ENCODE data around the gene FYN.

DNA sequence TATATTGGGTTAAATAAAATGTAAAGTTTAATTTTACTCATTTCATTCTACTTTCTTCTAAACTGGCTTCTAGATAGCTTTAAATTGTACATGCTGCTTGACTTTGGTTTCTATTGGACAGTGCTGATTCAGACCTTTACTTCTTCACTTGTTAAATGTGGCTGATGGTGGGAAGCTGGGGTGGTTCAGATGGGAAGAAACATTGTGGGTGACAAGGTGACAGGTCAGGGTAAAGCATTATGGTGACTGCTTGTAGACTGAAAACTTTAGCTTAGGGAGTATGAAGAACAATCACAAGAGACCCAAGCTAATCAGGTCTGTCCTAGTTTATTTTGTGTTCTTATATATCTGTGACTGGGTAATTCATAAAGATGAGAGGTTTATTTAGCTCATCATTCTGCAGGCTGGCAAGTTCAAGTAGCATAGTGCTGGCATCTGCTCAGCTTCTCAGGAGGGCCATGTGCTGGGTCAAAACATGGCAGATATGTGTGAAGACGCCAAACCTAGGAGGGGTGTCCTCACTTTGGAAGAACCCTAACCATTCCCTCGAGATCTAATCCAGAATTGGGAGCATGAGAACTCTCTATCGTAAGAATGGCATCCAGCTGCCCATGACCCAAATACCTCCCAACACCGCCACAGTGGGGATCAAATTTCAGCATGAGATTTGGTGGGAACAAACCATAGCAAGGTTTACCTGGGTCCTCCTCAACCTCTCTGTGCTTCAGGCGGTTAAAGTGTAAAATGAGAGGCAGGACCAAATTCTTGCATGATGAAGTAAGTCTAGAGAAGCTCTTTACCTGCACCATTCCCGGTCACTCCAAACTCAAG is 102.8 kb downstream of the FYN start:
- no peak for TF ChIP-seq SUZ12 (IDR thresholded peaks at IDR 0.05)
- TF ChIP-seq, protein P1, sequence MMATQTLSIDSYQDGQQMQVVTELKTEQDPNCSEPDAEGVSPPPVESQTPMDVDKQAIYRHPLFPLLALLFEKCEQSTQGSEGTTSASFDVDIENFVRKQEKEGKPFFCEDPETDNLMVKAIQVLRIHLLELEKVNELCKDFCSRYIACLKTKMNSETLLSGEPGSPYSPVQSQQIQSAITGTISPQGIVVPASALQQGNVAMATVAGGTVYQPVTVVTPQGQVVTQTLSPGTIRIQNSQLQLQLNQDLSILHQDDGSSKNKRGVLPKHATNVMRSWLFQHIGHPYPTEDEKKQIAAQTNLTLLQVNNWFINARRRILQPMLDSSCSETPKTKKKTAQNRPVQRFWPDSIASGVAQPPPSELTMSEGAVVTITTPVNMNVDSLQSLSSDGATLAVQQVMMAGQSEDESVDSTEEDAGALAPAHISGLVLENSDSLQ (IDR thresholded peaks at IDR 0.05), result no peak
- TF ChIP-seq ELF4 (IDR thresholded peaks at IDR 0.05), result no peak
- TF ChIP-seq BHLHE40 (IDR thresholded peaks at IDR 0.05; ENCODE audit: borderline replicate concordance), result no peak
- TF ChIP-seq L3MBTL2 (conservative IDR thresholded peaks at IDR 0.05), result no peak
- TF ChIP-seq ZNF384 (IDR thresholded peaks at IDR 0.05), result no peak
- no peak for TF ChIP-seq FOXM1 (IDR thresholded peaks at IDR 0.05; ENCODE audit: borderline replicate concordance)
- no peak for TF ChIP-seq FOXA1 (IDR thresholded peaks at IDR 0.05)
- TF ChIP-seq CTBP1 (IDR thresholded peaks at IDR 0.05; ENCODE audit: borderline replicate concordance), result no peak
- no peak for TF ChIP-seq SP1 (IDR thresholded peaks at IDR 0.05)
- no peak for TF ChIP-seq NFRKB (IDR thresholded peaks at IDR 0.05)
